Measurements from ENCODE around the gene HMGCLL1. TPM values are rescaled to one million over a fixed set of nuclear protein-coding genes. Genes with fewer than 3 reads are reported as not detected.

Gene HMGCLL1
- polyA plus RNA-seq, 1 of the 3 experiments (the other 2 are of a cell fraction) = not detected

DNA sequence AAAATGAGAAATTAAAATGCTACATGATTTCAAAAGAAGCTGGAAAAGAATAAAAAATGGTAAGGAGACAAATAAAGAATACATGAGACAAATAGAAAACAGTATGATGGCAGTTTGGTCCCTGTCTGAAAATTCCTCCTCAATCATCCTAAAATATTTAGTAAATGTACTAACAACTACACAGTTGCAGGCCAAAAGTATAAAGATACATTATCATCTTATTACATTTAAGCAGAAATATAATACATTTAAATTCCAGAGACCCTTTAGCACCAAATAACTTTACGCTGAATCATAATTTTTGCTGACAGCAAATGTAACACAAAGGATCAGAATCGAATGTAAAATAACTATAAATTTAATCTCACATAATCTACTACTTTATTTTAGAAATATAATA lies 4.4 kb downstream of the HMGCLL1 start (continued):
- no peak for TF ChIP-seq ZBTB33 (IDR thresholded peaks at IDR 0.05; ENCODE audit: borderline replicate concordance, low read depth)
- no peak for TF ChIP-seq GABPA (IDR thresholded peaks at IDR 0.05; ENCODE audit: low read depth)

- H3K9me2 ChIP-seq = no peaks in the 10 kb centered on the region
- H3K79me2 ChIP-seq (ENCODE audit: insufficient read depth) = no peaks in the 10 kb centered on the region
- peaks cover 11% of the 10 kb centered on the region for H3K9me3 ChIP-seq
- H3F3A ChIP-seq (replicated peaks; ENCODE audit: insufficient read depth) = no peaks in the 10 kb centered on the region
- H3K27me3 ChIP-seq (ENCODE audit: insufficient read depth) = no peaks in the 10 kb centered on the region
- H4K20me1 ChIP-seq (ENCODE audit: insufficient read depth) = no peaks in the 10 kb centered on the region
- no peaks in the 10 kb centered on the region for H3K4me1 ChIP-seq (ENCODE audit: control insufficient read depth in 1 of 2, insufficient read depth in 2 of 2, low read depth in 1 of 2, low read length in 1 of 2)
- POLR2A ChIA-PET = no interaction called here
- peaks cover 0 to 5% of the 10 kb centered on the region in 2 experiments for H3K36me3 ChIP-seq (replicated peaks in 1 of 2; ENCODE audit: control insufficient read depth in 1 of 2, insufficient read depth in 2 of 2, low read length in 1 of 2)
- DNase-seq = no peak
- TF ChIP-seq TCF12 (IDR thresholded peaks at IDR 0.05) (no peak), GATA2 (CRISPR knock-in tag; IDR thresholded peaks at IDR 0.05) (no peak), EZH2phosphoT487 (IDR thresholded peaks at IDR 0.05; ENCODE audit: borderline replicate concordance, low read depth) (no peak), MEF2A (IDR thresholded peaks at IDR 0.05; ENCODE audit: borderline replicate concordance, low read depth) (no peak), SIN3A (IDR thresholded peaks at IDR 0.05; ENCODE audit: borderline replicate concordance, low read depth, low read length) (no peak), ZBTB33 (IDR thresholded peaks at IDR 0.05; ENCODE audit: borderline replicate concordance, low read depth) (no peak), SMC3 (IDR thresholded peaks at IDR 0.05; ENCODE audit: low read depth, low read length) (no peak), CHD2 (IDR thresholded peaks at IDR 0.05; ENCODE audit: low read length, partially characterized antibody) (no peak), MAX (IDR thresholded peaks at IDR 0.05; ENCODE audit: low read depth) (no peak), MXI1 (IDR thresholded peaks at IDR 0.05; ENCODE audit: low read depth, low read length) (no peak), NRF1 (IDR thresholded peaks at IDR 0.05; ENCODE audit: low read depth, low read length) (no peak), USF2 (IDR thresholded peaks at IDR 0.05; ENCODE audit: borderline replicate concordance, low read depth, low read length) (no peak), JUND (IDR thresholded peaks at IDR 0.05) (no peak), USF1 (IDR thresholded peaks at IDR 0.05; ENCODE audit: borderline replicate concordance, low read depth) (no peak), FOXM1 (IDR thresholded peaks at IDR 0.05; ENCODE audit: low read depth) (no peak)
- TF ChIP-seq, protein P1, sequence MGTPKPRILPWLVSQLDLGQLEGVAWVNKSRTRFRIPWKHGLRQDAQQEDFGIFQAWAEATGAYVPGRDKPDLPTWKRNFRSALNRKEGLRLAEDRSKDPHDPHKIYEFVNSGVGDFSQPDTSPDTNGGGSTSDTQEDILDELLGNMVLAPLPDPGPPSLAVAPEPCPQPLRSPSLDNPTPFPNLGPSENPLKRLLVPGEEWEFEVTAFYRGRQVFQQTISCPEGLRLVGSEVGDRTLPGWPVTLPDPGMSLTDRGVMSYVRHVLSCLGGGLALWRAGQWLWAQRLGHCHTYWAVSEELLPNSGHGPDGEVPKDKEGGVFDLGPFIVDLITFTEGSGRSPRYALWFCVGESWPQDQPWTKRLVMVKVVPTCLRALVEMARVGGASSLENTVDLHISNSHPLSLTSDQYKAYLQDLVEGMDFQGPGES (IDR thresholded peaks at IDR 0.05; ENCODE audit: low read depth, low read length) = no peak
- H2AFZ ChIP-seq (ENCODE audit: low read depth) = no peak overlapping the region
- H3K4me2 ChIP-seq = no peak overlapping the region
- H3K4me3 ChIP-seq (ENCODE audit: low read depth in 2 of 2, low read length in 1 of 2) = no peak overlapping the region
- no peak overlapping the region for H3K9ac ChIP-seq
- 78% methylated on average over 3 of the region's 3 CpGs for WGBS (ENCODE audit: low lambda C conversion rate)
- CTCF ChIA-PET = interaction anchor here (1.0 to 1.6 kb wide), 2 partner anchors 10 to 20 kb away, joined by 3 to 4 read pairs; partner anchors contain the start of gene HMGCLL1
- H3K27ac ChIP-seq (ENCODE audit: low read depth in 2 of 2, low read length in 1 of 2) = no peak overlapping the region
Measured at GRCh38 chr6:55569638-55570037, 9.4 kb downstream of the HMGCLL1 start.

Measured in SK-N-SH (cell line).